HEK293 (cell line): ENCODE data around the gene CD48.

Experiments used
- CTCF ChIA-PET: fragments of 350-600 bp; formaldehyde crosslinking; extraction: SDS; loops from one replicate; lab custom pipeline; 2021; ENCODE audit warnings: antibody characterized with exemption; lab: Yijun Ruan, JAX
- POLR2A ChIA-PET: fragments of 300-600 bp; formaldehyde crosslinking; extraction: SDS; loops from one replicate; lab custom pipeline; 2020; ENCODE audit warnings: antibody characterized with exemption, inconsistent platforms; lab: Yijun Ruan, JAX
- H3K27ac ChIP-seq: fragments of 200-500 bp; sonication (Bioruptor generic); 2 replicates; pipeline ENCODE4 v1.5.1; 2014; ENCODE audit warnings: low read depth, low read length, control low read depth, inconsistent platforms; ENCODE audit errors: extremely low read depth
- H3K36me3 ChIP-seq, 2 experiments: fragments of 200-500 bp in 1 of 2; sonication (Bioruptor generic) in 1 of 2; 1 replicate in 1 of 2; 2 replicates in 1 of 2; pipeline ENCODE4 v1.5.1; 2014 to 2017; ENCODE audit warnings: inconsistent platforms in 2 of 2, low read length in 2 of 2; ENCODE audit not compliant: control insufficient read depth in 2 of 2, insufficient read depth in 1 of 2
- H3K4me1 ChIP-seq: fragments of 200-500 bp; sonication (Bioruptor generic); 2 replicates; pipeline ENCODE4 v1.5.1; 2014; ENCODE audit warnings: mild to moderate bottlenecking, low read length, inconsistent platforms; ENCODE audit not compliant: control insufficient read depth, insufficient read depth
- H3K4me3 ChIP-seq: 2 replicates; pipeline ENCODE4 v1.5.1; 2011; ENCODE audit warnings: low read depth, mild to moderate bottlenecking, control low read depth, low read length, moderate library complexity
- H3K9me3 ChIP-seq: fragments of 200-500 bp; sonication (Bioruptor generic); 2 replicates; pipeline ENCODE4 v1.5.1; 2014; ENCODE audit warnings: low read depth, low read length, inconsistent platforms; ENCODE audit not compliant: control insufficient read depth, insufficient read depth
- KLF8 ChIP-seq: fragments of 450-650 bp; formaldehyde crosslinking; IDR thresholded peaks from 2 replicates; pipeline ENCODE4 v1.5.1; 2016; ENCODE audit warnings: missing biosample characterization, missing genetic modification characterization
- MYNN ChIP-seq: fragments of 450-650 bp; formaldehyde crosslinking; IDR thresholded peaks from 2 replicates; pipeline ENCODE4 v1.5.1; 2016; ENCODE audit warnings: missing biosample characterization, missing genetic modification characterization, borderline replicate concordance
- SCRT1 ChIP-seq: fragments of 450-650 bp; formaldehyde crosslinking; IDR thresholded peaks from 2 replicates; pipeline ENCODE4 v1.5.1; 2016; ENCODE audit warnings: missing biosample characterization, missing genetic modification characterization, borderline replicate concordance
- ZBTB17 ChIP-seq: fragments of 450-650 bp; formaldehyde crosslinking; IDR thresholded peaks from 2 replicates; pipeline ENCODE4 v1.5.1; 2016; ENCODE audit warnings: missing biosample characterization, missing genetic modification characterization
- ZBTB49 ChIP-seq: fragments of 450-650 bp; formaldehyde crosslinking; IDR thresholded peaks from 2 replicates; pipeline ENCODE4 v1.5.1; 2016; ENCODE audit warnings: missing biosample characterization, missing genetic modification characterization, low read depth
- ZBTB6 ChIP-seq: fragments of 450-650 bp; formaldehyde crosslinking; IDR thresholded peaks from 2 replicates; pipeline ENCODE4 v1.5.1; 2017; ENCODE audit warnings: missing biosample characterization, missing genetic modification characterization
- ZNF133 ChIP-seq: fragments of 450-650 bp; formaldehyde crosslinking; IDR thresholded peaks from 2 replicates; pipeline ENCODE4 v1.5.1; 2016; ENCODE audit warnings: missing biosample characterization, missing genetic modification characterization
- ZNF18 ChIP-seq: fragments of 450-650 bp; formaldehyde crosslinking; IDR thresholded peaks from 2 replicates; pipeline ENCODE4 v1.5.1; 2016; ENCODE audit warnings: missing biosample characterization, missing genetic modification characterization
- ZNF366 ChIP-seq: fragments of 450-650 bp; formaldehyde crosslinking; conservative IDR thresholded peaks from 2 replicates; pipeline ENCODE4 v1.5.1; 2016; ENCODE audit warnings: missing biosample characterization, missing genetic modification characterization
- ZNF416 ChIP-seq: fragments of 450-650 bp; formaldehyde crosslinking; IDR thresholded peaks from 2 replicates; pipeline ENCODE4 v1.5.1; 2016; ENCODE audit warnings: missing biosample characterization, missing genetic modification characterization
- ZNF510 ChIP-seq: fragments of 450-650 bp; formaldehyde crosslinking; IDR thresholded peaks from 2 replicates; pipeline ENCODE4 v1.5.1; 2018; ENCODE audit warnings: mild to moderate bottlenecking, missing genetic modification characterization, missing biosample characterization; ENCODE audit not compliant: insufficient replicate concordance
- ZNF513 ChIP-seq: fragments of 450-650 bp; IDR thresholded peaks from 2 replicates; pipeline ENCODE4 v1.5.1; 2018; ENCODE audit warnings: missing biosample characterization, missing genetic modification characterization
- ZNF571 ChIP-seq: fragments of 450-650 bp; formaldehyde crosslinking; IDR thresholded peaks from 2 replicates; pipeline ENCODE4 v1.5.0; 2017; ENCODE audit warnings: missing biosample characterization, missing genetic modification characterization
- ZNF629 ChIP-seq: fragments of 450-650 bp; formaldehyde crosslinking; IDR thresholded peaks from 2 replicates; pipeline ENCODE4 v1.5.1; 2017; ENCODE audit warnings: missing biosample characterization, missing genetic modification characterization
- ZNF658 ChIP-seq: fragments of 450-650 bp; formaldehyde crosslinking; IDR thresholded peaks from 2 replicates; pipeline ENCODE4; 2016; ENCODE audit warnings: missing biosample characterization, missing genetic modification characterization
- ZNF785 ChIP-seq: fragments of 450-650 bp; formaldehyde crosslinking; IDR thresholded peaks from 2 replicates; pipeline ENCODE4 v1.5.1; 2016; ENCODE audit warnings: missing biosample characterization, missing genetic modification characterization
- ZNF843 ChIP-seq: fragments of 450-650 bp; formaldehyde crosslinking; IDR thresholded peaks from 2 replicates; pipeline ENCODE4 v1.5.1; 2016; ENCODE audit warnings: missing biosample characterization, missing genetic modification characterization
- ZSCAN30 ChIP-seq: fragments of 450-650 bp; IDR thresholded peaks from 2 replicates; pipeline ENCODE4 v1.5.1; 2018; ENCODE audit warnings: missing biosample characterization, mild to moderate bottlenecking, missing genetic modification characterization, moderate library complexity

Gene CD48

GRCh38 chr1:160664573-160665051 is 47.0 kb downstream of the CD48 start (continued):
- TF ChIP-seq ZBTB49 = no peak
- no peak for TF ChIP-seq ZSCAN30 (tag by site-specific recombination)

GRCh38 chr1:160662910-160663309 is 48.7 kb downstream of the CD48 start:
- H3K4me3 ChIP-seq = no peak overlapping the region
- TF ChIP-seq ZSCAN30 (tag by site-specific recombination) = no peak
- no peaks in the 10 kb centered on the region for H3K36me3 ChIP-seq
- ChIA-PET CTCF (interaction anchor here (1.4 kb wide), 1 partner anchor 12 kb away, joined by 5 read pairs; no protein-coding TSS in a partner anchor), POLR2A (no interaction called here)
- H3K27ac ChIP-seq = no peak overlapping the region
- H3K4me1 ChIP-seq = no peaks in the 10 kb centered on the region
- H3K9me3 ChIP-seq = no peaks in the 10 kb centered on the region

GRCh38 chr1:160659566-160659965 is 52.1 kb downstream of the CD48 start:
- Histone ChIP-seq H3K9me3 (no peaks in the 10 kb centered on the region), H3K36me3 (no peaks in the 10 kb centered on the region), H3K4me1 (no peaks in the 10 kb centered on the region), H3K4me3 (no peak overlapping the region), H3K27ac (no peak overlapping the region)
- TF ChIP-seq ZNF366 (tag by site-specific recombination) = no peak
- no peak for TF ChIP-seq ZBTB17 (tag by site-specific recombination)
- ChIA-PET CTCF (interaction anchor here (0.6 kb wide), 1 partner anchor 1093 kb away, joined by 4 read pairs; no protein-coding TSS in a partner anchor), POLR2A (no interaction called here)

- H3K4me1 ChIP-seq = no peaks in the 10 kb centered on the region
- POLR2A ChIA-PET = no interaction called here
- H3K9me3 ChIP-seq = no peaks in the 10 kb centered on the region
- no peaks in the 10 kb centered on the region for H3K36me3 ChIP-seq
- H3K4me3 ChIP-seq = no peak overlapping the region
- TF ChIP-seq KLF8 (tag by site-specific recombination) (no peak), MYNN (tag by site-specific recombination) (no peak), ZNF513 (no peak), ZNF510 (tag by site-specific recombination) (no peak), ZNF571 (no peak), ZNF416 (no peak), ZNF785 (tag by site-specific recombination) (no peak), ZNF843 (no peak)
- CTCF ChIA-PET = interaction anchor here (0.6 kb wide), 1 partner anchor 469 kb away, joined by 4 read pairs; no protein-coding TSS in a partner anchor
- H3K27ac ChIP-seq = no peak overlapping the region
Measured at GRCh38 chr1:160658814-160659193, 52.8 kb downstream of the CD48 start.

GRCh38 chr1:160658162-160658813 is 53.3 kb downstream of the CD48 start:
- H3K4me1 ChIP-seq = no peaks in the 10 kb centered on the region
- no peaks in the 10 kb centered on the region for H3K9me3 ChIP-seq
- POLR2A ChIA-PET = no interaction called here
- no peak overlapping the region for H3K27ac ChIP-seq
- H3K36me3 ChIP-seq = no peaks in the 10 kb centered on the region
- H3K4me3 ChIP-seq = no peak overlapping the region
- CTCF ChIA-PET = interaction anchor here (0.6 to 1.0 kb wide), 2 partner anchors 294 to 468 kb away, joined by 4 read pairs; no protein-coding TSS in a partner anchor
- TF ChIP-seq ZNF416 (no peak), ZBTB6 (no peak), ZNF18 (no peak), ZNF629 (no peak), ZNF133 (no peak), SCRT1 (tag by site-specific recombination) (no peak), ZNF658 (no peak)
